ENCODE measurements around the gene PILRB. TPM values are rescaled to one million over a fixed set of nuclear protein-coding genes. Genes with fewer than 3 reads are reported as not detected.

PILRB gene
- total and polyA plus RNA-seq, 2 experiments from 2014 or later, result 10.7 to 10.8 TPM

DNA sequence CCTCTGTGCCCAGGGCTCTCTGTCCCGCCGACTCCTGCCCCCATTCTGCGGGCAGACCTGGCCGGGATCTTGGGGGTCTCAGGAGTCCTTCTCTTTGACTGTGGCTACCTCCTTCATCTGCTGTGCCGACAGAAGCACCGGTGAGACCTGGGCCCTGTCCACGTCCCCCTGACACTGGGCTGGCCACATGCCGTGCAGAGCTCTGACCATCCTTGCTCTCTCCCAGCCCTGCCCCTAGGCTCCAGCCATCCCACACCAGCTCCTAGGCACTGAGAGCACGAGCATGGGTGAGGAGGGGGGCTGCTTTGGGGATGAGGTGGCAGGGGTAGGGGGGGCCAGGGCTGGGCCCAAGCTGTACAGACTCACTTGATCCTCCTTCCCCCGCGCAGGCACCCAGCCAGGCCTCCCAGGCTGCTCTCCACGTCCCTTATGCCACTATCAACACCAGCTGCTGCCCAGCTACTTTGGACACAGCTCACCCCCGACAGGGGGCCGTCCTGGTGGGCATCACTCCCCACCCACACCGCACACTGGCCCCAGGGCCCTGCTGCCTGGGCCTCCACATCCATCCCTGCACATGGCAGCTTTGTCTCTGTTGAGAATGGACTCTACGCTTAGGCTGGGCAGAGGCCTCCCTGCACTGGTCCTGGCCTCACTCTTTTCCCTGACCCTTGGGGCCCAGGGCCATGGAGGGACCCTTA lies 4.8 kb upstream of the PILRB start:
- Histone ChIP-seq H3K9me2 (ENCODE audit: insufficient read depth) (no peaks in the 10 kb centered on the region), H3K4me2 (ENCODE audit: unreplicated experiment) (no peak overlapping the region), H4K20me1 (ENCODE audit: insufficient read depth) (no peaks in the 10 kb centered on the region), H3K4me1 (ENCODE audit: insufficient read depth) (no peaks in the 10 kb centered on the region), H3K79me2 (ENCODE audit: insufficient read depth) (no peaks in the 10 kb centered on the region), H3K9ac (no peak overlapping the region), H3F3A (ENCODE audit: insufficient read depth) (no peaks in the 10 kb centered on the region), H3K9me3 (ENCODE audit: low read depth) (no peaks in the 10 kb centered on the region), H3K27ac (no peak overlapping the region), H2AFZ (no peak overlapping the region), H3K36me3 (ENCODE audit: low read depth) (peaks cover 19% of the 10 kb centered on the region; the same call in 1 of the 2 replicates), H3K4me3 (no peak overlapping the region), H3K27me3 (replicated peaks; ENCODE audit: insufficient read depth) (no peaks in the 10 kb centered on the region)
- DNase-seq, result no peak
- WGBS, 2 experiments (ENCODE audit: low coverage in 1 of 2, low lambda C conversion rate in 2 of 2, missing lambda C conversion rate in 2 of 2), result 87 to 90% methylated on average over 12 to 13 of the region's 16 CpGs
- in situ Hi-C loops (cut with MboI), result no loop called here
- TF ChIP-seq EZH2 (IDR thresholded peaks at IDR 0.05; ENCODE audit: insufficient read depth, poor library complexity, severe bottlenecking), result no peak
- no peak for TF ChIP-seq EZH2phosphoT487 (IDR thresholded peaks at IDR 0.05; ENCODE audit: insufficient read depth, low read depth)

DNA sequence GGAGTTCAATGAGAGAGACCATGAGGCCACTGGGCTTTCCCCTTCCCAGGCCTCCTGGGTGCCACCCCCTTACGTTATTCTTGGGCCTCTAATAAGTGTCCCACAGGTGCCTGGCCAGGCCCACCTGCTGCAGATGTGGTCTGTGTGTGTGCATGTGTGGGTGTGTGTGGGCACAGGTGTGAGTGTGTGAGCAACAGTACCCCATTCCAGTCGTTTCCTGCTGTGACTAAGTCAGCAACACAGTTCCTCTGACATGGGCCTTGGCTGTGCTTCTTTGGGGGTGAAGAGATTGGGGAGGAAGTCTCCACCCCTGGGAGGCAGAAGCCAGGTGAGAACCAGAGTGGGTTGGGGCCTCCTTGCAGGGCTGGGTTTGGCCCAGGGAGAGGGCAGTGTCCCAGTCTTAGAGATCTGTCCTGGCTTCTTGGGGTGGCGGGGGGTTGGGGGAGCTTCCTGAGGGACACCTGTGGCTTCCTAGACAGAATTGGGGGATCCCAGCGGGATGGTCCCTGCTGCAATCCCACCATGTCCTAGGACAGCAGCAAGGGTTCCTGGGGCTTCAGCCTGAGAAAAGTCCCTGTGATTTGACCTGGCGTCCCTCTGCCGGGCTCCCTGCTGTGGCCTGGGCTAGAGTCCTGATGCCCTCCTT lies 4.1 kb upstream of the PILRB start:
- Histone ChIP-seq H4K20me1 (ENCODE audit: insufficient read depth) (no peaks in the 10 kb centered on the region), H3K4me1 (ENCODE audit: insufficient read depth) (no peaks in the 10 kb centered on the region), H3K79me2 (ENCODE audit: insufficient read depth) (no peaks in the 10 kb centered on the region), H3K36me3 (ENCODE audit: low read depth) (peaks cover 16% of the 10 kb centered on the region; the same call in 1 of the 2 replicates), H3K4me3 (no peak overlapping the region), H3K9me3 (ENCODE audit: low read depth) (no peaks in the 10 kb centered on the region), H3K27ac (no peak overlapping the region), H3K9me2 (ENCODE audit: insufficient read depth) (no peaks in the 10 kb centered on the region), H3K9ac (no peak overlapping the region), H2AFZ (no peak overlapping the region), H3K27me3 (replicated peaks; ENCODE audit: insufficient read depth) (no peaks in the 10 kb centered on the region), H3F3A (ENCODE audit: insufficient read depth) (no peaks in the 10 kb centered on the region), H3K4me2 (ENCODE audit: unreplicated experiment) (no peak overlapping the region)
- WGBS, 2 experiments (ENCODE audit: low coverage in 1 of 2, low lambda C conversion rate in 2 of 2, missing lambda C conversion rate in 2 of 2), result 77 to 87% methylated on average over 6 of the region's 6 CpGs
- in situ Hi-C loops (cut with MboI), result no loop called here
- DNase-seq, result no peak
- TF ChIP-seq EZH2 (IDR thresholded peaks at IDR 0.05; ENCODE audit: insufficient read depth, poor library complexity, severe bottlenecking) (no peak), EZH2phosphoT487 (IDR thresholded peaks at IDR 0.05; ENCODE audit: insufficient read depth, low read depth) (no peak)

DNA sequence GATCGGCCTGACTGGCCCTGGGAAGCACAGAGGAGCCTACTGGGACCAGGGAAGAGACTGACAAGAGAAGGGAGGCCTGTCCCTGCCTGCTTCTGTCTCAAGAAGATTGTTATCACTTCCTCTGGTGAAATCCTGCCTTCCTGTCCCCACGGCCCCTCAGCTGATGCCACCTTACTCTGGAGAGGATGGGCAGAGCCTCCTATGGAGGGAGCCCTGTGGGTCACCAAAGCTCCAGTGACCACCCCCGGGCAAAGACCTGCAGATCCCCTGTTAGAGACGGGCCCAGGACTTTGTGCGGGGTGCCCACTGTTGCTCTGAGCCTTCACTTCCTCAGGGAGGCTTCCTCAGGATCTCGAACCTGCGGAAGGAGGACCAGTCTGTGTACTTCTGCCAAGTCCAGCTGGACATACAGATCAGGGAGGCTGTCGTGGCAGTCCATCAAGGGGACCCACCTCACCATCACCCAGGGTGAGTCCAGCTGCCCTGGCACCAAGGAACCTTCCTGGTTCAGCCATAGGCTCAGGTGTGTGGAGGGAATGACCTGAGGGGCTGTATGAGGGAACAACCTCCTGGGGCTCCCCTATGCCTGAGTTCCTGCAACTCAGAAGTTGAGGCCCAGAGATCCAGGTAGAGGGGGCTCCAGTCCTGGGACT lies 1.4 kb upstream of the PILRB start:
- WGBS, 2 experiments (ENCODE audit: low coverage in 1 of 2, low lambda C conversion rate in 2 of 2, missing lambda C conversion rate in 2 of 2), result 78 to 79% methylated on average over 8 of the region's 8 CpGs
- H3K79me2 ChIP-seq (ENCODE audit: insufficient read depth), result no peaks in the 10 kb centered on the region
- no peak overlapping the region for H3K4me2 ChIP-seq (ENCODE audit: unreplicated experiment)
- no peak for DNase-seq
- no peaks in the 10 kb centered on the region for H3K27me3 ChIP-seq (replicated peaks; ENCODE audit: insufficient read depth)
- H3K9me2 ChIP-seq (ENCODE audit: insufficient read depth), result no peaks in the 10 kb centered on the region
- H4K20me1 ChIP-seq (ENCODE audit: insufficient read depth), result no peaks in the 10 kb centered on the region
- H2AFZ ChIP-seq, result no peak overlapping the region
- H3K36me3 ChIP-seq (ENCODE audit: low read depth), result peaks cover 17% of the 10 kb centered on the region; the same call in 1 of the 2 replicates
- H3K4me1 ChIP-seq (ENCODE audit: insufficient read depth), result no peaks in the 10 kb centered on the region
- no peaks in the 10 kb centered on the region for H3F3A ChIP-seq (ENCODE audit: insufficient read depth)
- TF ChIP-seq EZH2 (IDR thresholded peaks at IDR 0.05; ENCODE audit: insufficient read depth, poor library complexity, severe bottlenecking) (no peak), EZH2phosphoT487 (IDR thresholded peaks at IDR 0.05; ENCODE audit: insufficient read depth, low read depth) (no peak)
- H3K27ac ChIP-seq, result no peak overlapping the region
- in situ Hi-C loops (cut with MboI), result no loop called here
- H3K4me3 ChIP-seq, result no peak overlapping the region
- H3K9me3 ChIP-seq (ENCODE audit: low read depth), result no peaks in the 10 kb centered on the region
- no peak overlapping the region for H3K9ac ChIP-seq

DNA sequence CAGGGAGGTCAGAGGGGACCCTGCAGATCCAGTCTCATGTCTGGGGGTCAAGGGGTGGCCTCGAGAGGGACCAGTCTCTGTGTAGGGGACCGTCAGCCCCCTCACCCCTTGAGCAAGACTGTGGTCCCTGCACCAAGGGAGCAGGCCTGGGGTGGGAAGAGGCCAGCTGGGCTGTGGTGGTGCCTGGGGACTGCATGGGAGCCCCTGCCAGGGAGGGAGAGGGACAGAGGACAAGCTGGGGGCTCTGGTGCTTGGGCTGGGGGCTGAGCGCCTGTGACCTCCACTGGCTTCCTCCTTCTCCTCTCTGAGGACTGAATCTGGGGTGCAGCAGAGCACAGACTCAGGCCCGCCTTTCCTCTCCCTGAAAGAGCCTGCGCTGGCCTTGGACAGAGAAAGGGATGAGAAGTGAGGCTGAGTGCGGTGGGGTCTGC lies 771 bp upstream of the PILRB start:
- in situ Hi-C loops (cut with MboI), result no loop called here
- H3K9ac ChIP-seq, result no peak overlapping the region
- H3K4me1 ChIP-seq (ENCODE audit: insufficient read depth), result no peaks in the 10 kb centered on the region
- peaks cover 19% of the 10 kb centered on the region; the same call in 1 of the 2 replicates for H3K36me3 ChIP-seq (ENCODE audit: low read depth)
- H3K79me2 ChIP-seq (ENCODE audit: insufficient read depth), result no peaks in the 10 kb centered on the region
- no peaks in the 10 kb centered on the region for H3K9me3 ChIP-seq (ENCODE audit: low read depth)
- no peak for DNase-seq
- no peaks in the 10 kb centered on the region for H3F3A ChIP-seq (ENCODE audit: insufficient read depth)
- no peak overlapping the region for H3K27ac ChIP-seq
- WGBS, 2 experiments (ENCODE audit: low coverage in 1 of 2, low lambda C conversion rate in 2 of 2, missing lambda C conversion rate in 2 of 2), result 89 to 94% methylated on average over 5 to 6 of the region's 6 CpGs
- TF ChIP-seq EZH2phosphoT487 (IDR thresholded peaks at IDR 0.05; ENCODE audit: insufficient read depth, low read depth), result no peak
- TF ChIP-seq EZH2 (IDR thresholded peaks at IDR 0.05; ENCODE audit: insufficient read depth, poor library complexity, severe bottlenecking), result no peak
- no peaks in the 10 kb centered on the region for H4K20me1 ChIP-seq (ENCODE audit: insufficient read depth)
- H3K27me3 ChIP-seq (replicated peaks; ENCODE audit: insufficient read depth), result no peaks in the 10 kb centered on the region
- no peak overlapping the region for H3K4me2 ChIP-seq (ENCODE audit: unreplicated experiment)
- no peaks in the 10 kb centered on the region for H3K9me2 ChIP-seq (ENCODE audit: insufficient read depth)
- H3K4me3 ChIP-seq, result no peak overlapping the region
- no peak overlapping the region for H2AFZ ChIP-seq
